ENCODE results near the gene SRRM1. TPM values are rescaled to one million over a fixed set of nuclear protein-coding genes. Genes with fewer than 3 reads are reported as not detected.

The SRRM1 gene
- polyA plus RNA-seq, 1 donor (not counting 4 experiments of a cell fraction or from before 2014, with no cell fraction given): 56.1 TPM

- H3K9me1 ChIP-seq (ENCODE audit: control insufficient read depth, extremely low read depth, insufficient read depth, low read length): no peaks in the 10 kb centered on the region
- H3K9me3 ChIP-seq (ENCODE audit: control insufficient read depth, low read depth, low read length): no peaks in the 10 kb centered on the region
- no peak for DNase-seq (ENCODE audit: low read depth, low spot score)
- H4K20me1 ChIP-seq (ENCODE audit: control insufficient read depth, extremely low read depth, insufficient read depth, low read length): no peaks in the 10 kb centered on the region
- no peak overlapping the region for H3K4me3 ChIP-seq (ENCODE audit: control insufficient read depth in 2 of 3, extremely low read depth in 1 of 3, insufficient read depth in 2 of 3, low read depth in 1 of 3, low read length in 3 of 3)
- no peaks in the 10 kb centered on the region for H3K36me3 ChIP-seq (ENCODE audit: control insufficient read depth in 2 of 2, extremely low read depth in 1 of 2, insufficient read depth in 2 of 2, low read length in 2 of 2)
- H3K27ac ChIP-seq (ENCODE audit: control insufficient read depth, insufficient read depth, low read length): no peak overlapping the region
- H3K9ac ChIP-seq (ENCODE audit: control insufficient read depth, extremely low read depth, insufficient read depth, low read length): no peak overlapping the region
- H3K79me2 ChIP-seq (ENCODE audit: control insufficient read depth, insufficient read depth, low read length): no peaks in the 10 kb centered on the region
- no peak overlapping the region for H2AFZ ChIP-seq (ENCODE audit: control insufficient read depth, low read length)
- no peak for FAIRE-seq
- no peak overlapping the region for H3K4me2 ChIP-seq (ENCODE audit: control insufficient read depth, extremely low read depth, insufficient read depth, low read depth, low read length)
- peaks cover 8% of the 10 kb centered on the region for H3K4me1 ChIP-seq (ENCODE audit: control insufficient read depth, extremely low read depth, insufficient read depth, low read length)
- dilution Hi-C loops (cut with MboI; ENCODE audit: extremely low pct_ligation_motif_present, low sequenced_read_pairs): no loop called here
- H3K27me3 ChIP-seq (ENCODE audit: control insufficient read depth, extremely low read depth, insufficient read depth, low read length): no peaks in the 10 kb centered on the region
- TF ChIP-seq EZH2 (IDR thresholded peaks at IDR 0.05; ENCODE audit: low read length) (no peak), CTCF (optimal IDR thresholded peaks at IDR 0.05 in 1 of 3, IDR thresholded peaks at IDR 0.05 in 1 of 3, conservative IDR thresholded peaks at IDR 0.05 in 1 of 3; ENCODE audit: extremely low read depth in 1 of 3, insufficient read depth in 2 of 3, low read length in 3 of 3) (no peak)
These were observed 6.3 kb upstream of the SRRM1 start for GRCh38 chr1:24636661-24637357.

GRCh38 chr1:24639094-24639493, 4.0 kb upstream of the SRRM1 start:
- Histone ChIP-seq H2AFZ (ENCODE audit: control insufficient read depth, low read length) (no peak overlapping the region), H3K79me2 (ENCODE audit: control insufficient read depth, insufficient read depth, low read length) (peaks cover 10% of the 10 kb centered on the region), H3K9me1 (ENCODE audit: control insufficient read depth, extremely low read depth, insufficient read depth, low read length) (no peaks in the 10 kb centered on the region), H3K27ac (ENCODE audit: control insufficient read depth, insufficient read depth, low read length) (no peak overlapping the region), H3K9me3 (ENCODE audit: control insufficient read depth, low read depth, low read length) (no peaks in the 10 kb centered on the region), H3K4me3 (ENCODE audit: control insufficient read depth in 2 of 3, extremely low read depth in 1 of 3, insufficient read depth in 2 of 3, low read depth in 1 of 3, low read length in 3 of 3) (no peak overlapping the region), H3K4me1 (ENCODE audit: control insufficient read depth, extremely low read depth, insufficient read depth, low read length) (peaks cover 9% of the 10 kb centered on the region), H3K36me3 (ENCODE audit: control insufficient read depth in 2 of 2, extremely low read depth in 1 of 2, insufficient read depth in 2 of 2, low read length in 2 of 2) (no peaks in the 10 kb centered on the region), H3K9ac (ENCODE audit: control insufficient read depth, extremely low read depth, insufficient read depth, low read length) (no peak overlapping the region), H3K27me3 (ENCODE audit: control insufficient read depth, extremely low read depth, insufficient read depth, low read length) (no peaks in the 10 kb centered on the region), H3K4me2 (ENCODE audit: control insufficient read depth, extremely low read depth, insufficient read depth, low read depth, low read length) (no peak overlapping the region), H4K20me1 (ENCODE audit: control insufficient read depth, extremely low read depth, insufficient read depth, low read length) (no peaks in the 10 kb centered on the region)
- dilution Hi-C loops (cut with MboI; ENCODE audit: extremely low pct_ligation_motif_present, low sequenced_read_pairs): no loop called here
- no peak for DNase-seq (ENCODE audit: low read depth, low spot score)
- no peak for TF ChIP-seq CTCF (optimal IDR thresholded peaks at IDR 0.05 in 1 of 3, IDR thresholded peaks at IDR 0.05 in 1 of 3, conservative IDR thresholded peaks at IDR 0.05 in 1 of 3; ENCODE audit: extremely low read depth in 1 of 3, insufficient read depth in 2 of 3, low read length in 3 of 3)
- no peak for TF ChIP-seq EZH2 (IDR thresholded peaks at IDR 0.05; ENCODE audit: low read length)
- no peak for FAIRE-seq
